Dermis microvascular lymphatic vessel endothelial cell (primary cell): ENCODE data around the gene KTI12. TPM values are rescaled to one million over a fixed set of nuclear protein-coding genes. Genes with fewer than 3 reads are reported as not detected.
"Not testable (repeated sequence)": the region's sequence is repeated elsewhere in the genome, so short reads cannot be mapped to it uniquely, and the experiment has no call there.

Experiments used
- DNase-seq, 2 donors: peaks; one replicate each; pipeline versions ENCODE4 v3.0.0 to v3.0.0-alpha.2; 2010; ENCODE audit warnings: low read depth in 2 of 2
- total RNA-seq: library from RNA; depleted of rRNA; stranded (reverse); fragments of >200 nt; gene quantifications from 2 replicates; pipeline ENCODE4 v1.2.1, GENCODE V29; 2014

KTI12 gene
- total RNA-seq, 1 donor from 2014 or later: 8.3 TPM

DNA sequence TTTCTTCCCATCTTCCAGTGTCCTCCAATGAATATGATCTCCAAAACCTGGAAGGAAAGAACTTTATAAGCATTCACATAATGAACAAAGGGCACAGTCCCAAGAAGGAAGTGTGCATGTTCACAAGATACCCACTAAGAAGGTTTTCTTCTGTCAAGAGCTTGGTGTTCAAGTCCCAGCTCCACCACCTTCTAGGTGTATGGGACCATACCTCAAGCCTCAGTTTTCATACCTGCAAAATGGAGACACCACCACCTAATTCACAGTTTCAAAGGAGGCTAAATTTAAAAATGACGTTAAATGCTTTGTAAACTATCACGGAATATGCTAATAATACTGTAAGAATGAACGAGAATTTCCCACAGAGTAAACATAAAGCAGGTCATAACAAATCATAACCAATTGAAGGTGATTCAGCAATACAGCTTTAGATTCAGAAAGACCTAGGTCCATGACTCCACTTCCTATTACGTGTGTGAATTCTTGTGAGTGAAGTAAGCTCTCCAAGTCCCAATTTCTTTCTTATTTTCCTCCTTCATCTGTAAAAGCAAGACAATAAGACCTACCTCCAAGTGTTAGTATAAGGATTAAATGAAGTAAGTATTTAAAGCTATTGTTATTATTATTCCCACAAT lies 8.1 kb upstream of the KTI12 start:
- peak in 1 of 2 donors; percentile 4 for DNase-seq

DNA sequence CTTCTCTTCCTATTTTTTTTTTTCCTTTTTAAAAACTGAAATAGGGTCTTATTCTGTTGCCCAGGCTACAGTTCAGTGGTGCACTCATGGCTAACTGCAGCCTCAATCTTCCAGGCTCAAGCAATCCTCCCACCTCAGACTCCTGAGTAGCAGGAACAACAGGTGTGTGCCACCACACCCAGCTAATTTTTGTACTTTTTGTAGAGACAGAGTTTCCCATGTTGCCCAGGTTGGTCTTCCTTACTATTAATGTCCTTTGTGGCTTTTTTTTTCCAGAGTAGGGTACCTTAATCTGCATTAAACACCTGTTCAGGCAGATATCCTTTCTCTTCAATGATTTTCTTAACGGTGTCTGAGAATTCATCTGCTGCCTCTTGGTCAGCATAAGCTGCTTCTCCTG lies 4.3 kb upstream of the KTI12 start:
- DNase-seq: no peak

DNA sequence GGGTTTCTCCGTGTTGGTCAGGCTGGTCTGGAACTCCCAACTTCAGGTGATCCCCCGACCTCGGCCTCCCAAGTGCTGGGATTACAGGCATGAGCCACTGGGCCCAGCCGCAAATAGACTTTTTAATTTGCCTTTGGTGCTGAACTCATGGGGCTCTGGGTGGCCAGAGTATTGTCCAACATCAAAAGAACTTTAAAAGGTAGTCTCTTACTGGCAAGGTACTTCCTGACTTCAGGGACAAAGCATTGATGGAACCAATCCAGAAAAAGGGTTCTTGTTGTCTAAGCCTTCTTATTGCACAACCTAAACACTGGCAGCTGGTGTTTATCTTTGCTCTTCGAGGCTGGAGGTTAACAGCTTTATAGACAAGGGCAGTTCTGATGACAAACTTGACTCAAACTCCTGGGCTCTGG lies 3.8 kb upstream of the KTI12 start:
- no peak for DNase-seq

DNA sequence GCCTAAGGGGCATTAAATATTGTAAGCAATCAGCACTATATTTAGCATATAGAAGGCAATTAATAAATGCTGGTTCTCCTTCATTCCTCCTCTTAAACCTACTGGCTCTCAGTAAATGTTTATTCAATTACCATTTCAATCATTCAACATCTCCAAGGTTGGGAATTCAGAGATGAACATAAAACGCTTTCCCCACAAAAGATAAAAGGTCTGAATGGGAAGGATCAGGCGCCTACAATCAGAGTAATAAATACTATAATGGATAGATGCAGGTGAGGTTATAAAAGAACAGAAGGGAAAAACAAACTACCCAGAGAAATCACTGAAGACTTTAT lies 407 bp upstream of the KTI12 start:
- DNase-seq: no peak

DNA sequence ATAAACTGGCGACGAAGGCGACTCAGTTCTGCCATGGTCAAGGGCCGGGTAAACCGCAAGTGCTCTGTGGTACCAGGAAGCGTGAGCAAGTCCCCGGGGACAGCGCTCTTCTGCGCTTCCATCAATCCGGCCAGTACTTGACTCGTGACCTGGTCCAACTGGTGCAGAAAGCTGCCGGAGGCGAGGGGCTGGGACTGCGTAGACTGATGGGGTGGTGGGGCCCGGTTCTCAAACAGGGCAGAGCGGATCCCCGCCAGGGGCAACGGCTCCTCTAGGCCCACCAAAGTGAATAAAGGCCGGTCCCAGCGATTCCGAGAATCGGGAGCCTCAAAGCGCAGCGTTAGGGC lies 852 bp downstream of the KTI12 start:
- DNase-seq: peak in 1 of 2 donors; percentile 70

DNA sequence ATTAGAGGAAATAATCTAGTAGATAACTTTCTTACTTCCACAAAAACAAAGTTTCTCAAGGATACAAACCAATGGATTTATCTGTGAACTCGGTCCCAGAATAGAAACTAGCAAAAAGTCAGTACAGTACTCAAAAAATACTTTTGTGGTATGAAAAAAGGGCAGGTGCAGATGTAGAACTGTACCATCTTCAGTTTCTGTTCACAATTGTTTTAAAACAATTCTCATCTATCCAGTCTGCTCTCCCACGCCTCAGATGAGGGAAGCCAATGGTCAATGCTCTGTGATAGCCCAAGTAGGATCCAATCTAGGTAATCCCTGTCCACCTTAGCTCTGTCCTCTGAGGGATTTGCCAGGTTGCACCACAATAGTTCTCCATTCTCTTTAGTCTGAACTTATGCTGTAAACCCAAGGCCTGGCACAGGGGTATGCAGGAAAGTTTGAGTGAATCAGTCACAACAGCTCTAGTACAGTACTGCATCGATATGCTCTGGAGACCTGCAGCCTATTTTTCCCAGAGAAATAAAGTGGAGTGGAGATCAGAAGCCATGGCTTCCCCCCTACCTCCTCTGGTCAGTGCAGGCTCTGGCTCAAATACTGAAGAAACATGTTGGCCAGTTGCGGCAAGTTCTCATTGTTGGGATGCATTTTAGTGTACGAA lies 1.4 kb downstream of the KTI12 start:
- no peak for DNase-seq

DNA sequence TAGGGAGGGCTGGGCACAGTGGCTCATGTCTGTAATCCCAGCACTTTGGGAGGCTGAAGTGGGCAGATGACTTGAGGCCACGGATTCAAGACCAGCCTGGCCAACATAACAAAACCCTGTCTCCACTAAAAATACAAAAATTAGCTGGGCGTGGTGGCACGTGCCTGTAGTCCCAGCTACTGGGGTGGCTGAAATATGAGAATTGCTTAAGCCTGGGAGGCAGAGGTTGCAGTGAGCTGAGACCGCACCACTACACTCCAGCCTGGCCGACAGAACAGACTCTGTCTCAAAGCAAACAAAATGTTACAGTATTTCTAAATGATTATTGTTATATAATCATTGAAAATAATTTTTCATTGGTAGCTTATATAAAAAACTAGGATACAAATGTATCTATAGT lies 4.8 kb downstream of the KTI12 start:
- not testable (repeated sequence) for DNase-seq

DNA sequence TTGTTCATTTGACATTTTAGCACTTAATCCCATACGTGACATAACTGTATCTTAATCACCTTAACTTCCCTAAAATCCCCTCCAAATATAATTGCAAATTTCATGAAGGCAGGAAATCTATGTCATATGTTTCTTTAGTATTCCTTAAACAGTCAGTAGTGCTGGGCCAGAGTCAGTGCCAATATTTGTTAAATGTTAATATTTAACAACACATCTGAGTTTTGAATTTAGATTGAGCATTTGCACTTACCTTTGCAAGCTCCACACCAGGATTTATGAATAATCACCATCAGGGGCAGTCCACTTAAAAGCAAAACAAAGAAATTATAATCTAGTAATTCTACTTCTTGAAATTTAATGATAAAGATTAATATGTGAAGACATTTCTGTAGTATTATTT lies 5.3 kb downstream of the KTI12 start:
- DNase-seq: no peak

DNA sequence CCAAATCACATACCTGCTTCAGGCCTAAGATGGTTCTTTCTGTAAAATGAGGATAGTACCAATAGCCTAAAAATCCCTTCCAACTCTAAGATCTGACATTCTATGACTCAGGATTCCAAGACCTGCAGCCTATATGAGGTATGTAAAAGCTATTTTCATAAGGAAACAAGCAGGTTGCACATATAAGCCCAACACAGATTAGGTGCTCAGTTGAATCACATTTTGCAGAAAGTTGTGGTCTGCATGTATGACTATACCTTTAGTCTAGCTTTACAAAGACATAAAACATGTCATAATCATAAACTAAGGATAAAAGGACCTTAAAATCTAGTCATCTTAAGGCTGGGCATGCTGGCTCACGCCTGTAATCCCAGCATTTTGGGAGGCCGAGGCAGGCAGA lies 7.3 kb downstream of the KTI12 start:
- DNase-seq: no peak

DNA sequence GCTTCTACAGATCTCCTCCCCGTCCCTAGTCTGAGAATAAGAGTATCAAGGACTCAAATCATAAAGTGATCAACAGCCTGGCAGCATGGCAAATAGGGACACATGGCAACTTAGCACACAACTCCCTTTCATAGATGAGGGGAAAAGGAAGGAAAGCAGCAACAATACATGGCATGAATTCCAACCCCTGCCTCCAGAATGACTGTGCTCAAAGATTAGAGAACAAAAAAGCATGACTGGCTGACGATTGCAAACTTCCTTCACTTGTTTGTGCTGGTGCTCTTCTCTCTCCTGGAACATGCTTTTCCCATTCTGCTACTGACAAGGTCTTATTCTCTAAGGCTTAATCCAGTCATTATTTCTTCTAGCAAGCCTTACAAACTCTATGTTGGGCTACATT lies 11.5 kb downstream of the KTI12 start:
- DNase-seq: peak; percentile 67 to 83

DNA sequence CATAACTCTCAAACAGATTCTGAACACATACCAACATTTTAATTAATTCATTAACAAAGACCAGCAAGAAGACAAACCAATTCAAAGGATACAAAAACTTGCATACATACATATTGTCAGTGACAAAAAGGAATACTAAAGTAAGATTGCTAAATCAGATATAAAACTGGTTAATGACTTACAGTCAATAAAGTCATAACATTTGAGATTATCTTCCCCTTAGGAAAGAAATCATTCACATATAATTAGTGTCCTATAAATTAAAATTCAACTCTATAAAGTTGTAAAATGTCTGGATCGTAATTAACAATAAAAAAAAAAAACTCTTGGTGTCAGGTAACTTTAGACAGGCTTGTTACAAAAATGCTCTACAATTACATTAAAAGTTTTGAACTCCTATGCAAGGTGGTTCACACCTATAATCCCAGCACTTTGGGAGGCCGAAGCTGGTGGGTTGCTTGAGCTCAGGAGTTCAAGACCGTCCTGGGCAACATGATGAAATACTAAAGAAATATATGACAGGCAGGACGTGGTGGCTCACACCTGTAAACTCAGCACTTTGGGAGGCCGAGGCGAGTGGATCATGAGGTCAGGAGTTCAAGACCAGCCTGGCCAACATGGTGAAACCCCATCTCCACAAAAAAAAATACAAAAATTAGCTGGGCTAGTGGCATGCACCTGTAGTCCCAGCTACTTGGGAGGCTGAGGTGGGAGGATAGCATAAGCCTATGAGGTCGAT lies 25.4 kb downstream of the KTI12 start:
- DNase-seq: no peak

DNA sequence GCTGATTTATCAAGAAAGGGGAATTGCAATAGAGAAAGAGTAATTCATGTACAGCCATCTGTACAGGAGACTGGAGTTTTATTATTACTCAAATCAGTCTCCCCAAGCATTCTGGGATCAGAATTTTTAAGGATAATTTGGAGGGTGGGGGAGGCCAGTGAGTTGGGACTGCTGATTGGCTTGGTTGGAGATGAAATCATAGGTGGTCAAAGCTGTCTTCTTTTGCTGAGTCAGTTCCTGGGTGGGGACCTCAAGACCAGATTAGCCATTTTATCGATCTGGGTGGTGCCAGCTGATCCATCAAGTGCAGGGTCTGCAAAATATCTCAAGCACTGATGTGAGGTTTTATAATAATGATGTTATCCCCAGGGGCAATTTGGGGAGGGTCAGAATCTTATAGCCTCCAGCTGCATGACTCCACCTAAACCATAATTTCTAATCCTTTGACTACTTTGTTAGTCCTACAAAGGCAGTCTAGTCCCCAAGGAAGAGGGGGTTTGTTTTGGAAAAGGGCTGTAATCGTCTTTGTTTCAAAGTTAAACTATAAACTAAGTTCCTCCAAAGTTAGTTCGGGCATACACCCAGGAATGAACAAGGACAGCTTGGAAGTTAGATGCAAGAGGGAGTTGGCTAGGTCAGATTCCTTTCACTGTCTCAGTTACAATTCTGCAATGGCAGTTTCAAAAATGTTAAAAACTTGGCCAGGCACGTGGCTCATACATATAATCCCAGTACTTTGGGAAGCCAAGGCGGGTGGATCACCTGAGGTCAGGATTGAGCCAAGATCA lies 26.2 kb downstream of the KTI12 start:
- no peak for DNase-seq

DNA sequence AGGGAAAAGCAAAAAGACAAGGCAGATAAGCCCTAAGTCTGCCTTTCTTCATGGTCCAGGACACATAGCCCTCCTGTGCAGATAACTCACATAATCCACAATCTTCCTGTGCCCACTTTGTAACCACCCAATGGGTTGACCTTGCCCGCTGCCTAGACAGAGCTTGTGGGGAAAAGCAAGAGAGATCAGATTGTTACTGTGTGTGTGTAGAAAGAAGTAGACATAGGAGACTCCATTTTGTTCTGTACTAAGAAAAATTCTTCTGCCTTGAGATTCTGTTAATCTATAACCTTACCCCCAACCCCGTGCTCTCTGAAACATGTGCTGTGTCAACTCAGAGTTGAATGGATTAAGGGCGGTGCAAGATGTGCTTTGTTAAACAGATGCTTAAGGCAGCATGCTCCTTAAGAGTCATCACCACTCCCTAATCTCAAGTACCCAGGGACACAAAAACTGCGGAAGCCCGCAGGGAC lies 27.5 kb downstream of the KTI12 start:
- not testable (repeated sequence) for DNase-seq

DNA sequence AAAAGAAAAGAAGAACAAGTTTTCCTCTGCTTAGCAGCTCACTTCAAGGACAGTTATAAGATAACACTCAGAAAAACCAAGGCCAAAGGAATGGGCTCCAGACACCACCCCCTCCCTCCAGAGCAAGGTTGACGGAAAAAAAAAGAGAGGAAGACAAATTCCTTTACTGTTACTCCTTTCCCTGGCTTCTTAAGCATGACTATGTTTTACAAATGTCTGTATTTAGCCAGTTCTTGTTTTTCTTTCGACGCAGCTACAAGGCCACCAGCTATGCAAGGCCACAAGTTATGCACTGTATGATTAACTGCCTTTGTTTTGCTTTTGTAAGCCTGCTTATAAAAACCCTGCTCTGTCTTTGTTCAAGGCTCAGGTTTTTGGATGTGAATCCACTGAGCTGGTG lies 28.1 kb downstream of the KTI12 start:
- not testable (repeated sequence) for DNase-seq

DNA sequence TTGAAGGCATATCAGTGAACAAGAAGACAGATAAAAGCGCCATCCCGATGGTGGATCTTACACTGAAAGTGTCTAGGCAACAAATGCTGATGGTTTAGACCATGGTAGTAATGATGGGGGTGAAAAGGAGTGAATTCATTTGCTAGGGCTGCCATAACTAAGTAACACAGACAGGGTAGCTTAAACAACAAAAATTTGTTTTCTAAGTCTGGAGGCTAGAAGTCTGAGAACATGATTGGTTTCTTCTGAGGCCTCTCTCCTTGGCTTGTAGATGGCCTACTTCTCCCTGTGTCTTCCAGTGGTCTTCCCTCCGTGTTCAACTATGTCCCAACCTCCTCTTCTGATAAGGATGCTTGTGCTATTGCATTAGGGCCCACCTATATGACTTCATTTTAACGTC lies 29.7 kb downstream of the KTI12 start:
- DNase-seq: no peak

DNA sequence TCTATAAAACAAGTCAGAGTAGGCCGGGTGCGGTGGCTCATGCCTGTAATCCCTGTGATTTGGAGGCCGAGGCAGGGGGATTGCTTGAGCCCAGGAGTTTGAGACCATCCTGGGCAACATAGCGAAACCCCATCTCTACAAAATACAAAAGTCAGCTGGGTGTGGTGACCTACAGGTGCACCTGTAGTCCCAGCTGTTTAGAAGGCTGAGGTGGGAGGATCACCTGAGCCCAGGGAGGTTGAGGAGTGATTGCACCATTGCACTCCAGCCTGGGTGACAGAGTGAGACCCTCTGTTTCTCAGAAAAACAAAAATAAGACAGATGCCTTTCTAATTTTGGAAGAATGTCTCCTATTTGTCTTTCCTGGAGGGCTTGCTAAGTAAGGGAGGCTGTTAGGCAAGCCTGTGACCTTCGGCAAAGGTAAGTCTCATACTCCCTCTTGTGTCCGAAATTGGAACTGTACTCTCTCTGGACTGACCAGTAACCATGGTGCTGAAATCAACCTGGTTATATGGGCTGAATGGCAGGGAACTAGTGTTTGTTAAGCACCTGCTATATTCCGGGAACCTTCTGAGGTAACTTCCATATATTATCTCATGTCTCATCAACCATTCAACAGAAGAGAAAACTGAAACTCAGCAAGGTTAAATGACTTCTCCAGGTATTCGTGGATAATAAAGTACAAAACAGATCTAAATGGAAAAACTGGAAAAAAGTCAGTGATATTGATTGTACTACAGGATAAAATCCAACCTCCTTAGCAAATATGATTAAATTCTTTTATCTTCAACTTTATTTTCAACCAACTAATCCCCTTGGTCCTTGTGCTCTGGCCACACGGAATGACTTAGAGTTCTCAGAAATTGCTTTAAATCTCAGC lies 31.3 kb downstream of the KTI12 start:
- peak; percentile 87 to 92 for DNase-seq

DNA sequence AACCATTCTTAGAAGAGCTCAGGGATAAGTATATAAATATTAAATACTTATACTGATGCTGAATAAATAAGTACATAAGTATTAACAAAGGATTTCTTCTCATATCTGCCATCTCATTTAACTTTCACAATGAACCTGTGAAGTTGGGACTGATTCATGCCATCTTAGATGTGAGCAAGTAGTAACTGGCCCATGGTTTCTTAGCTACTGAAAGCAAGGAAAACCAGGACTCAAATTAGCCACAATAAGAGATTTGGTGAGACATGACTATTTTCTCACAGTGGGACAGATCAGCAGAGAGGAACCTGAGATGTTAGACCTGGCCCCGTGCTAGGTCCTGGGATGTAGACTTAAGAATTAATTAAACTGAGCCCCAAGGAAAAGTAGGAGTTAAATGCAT lies 34.9 kb downstream of the KTI12 start:
- no peak for DNase-seq

DNA sequence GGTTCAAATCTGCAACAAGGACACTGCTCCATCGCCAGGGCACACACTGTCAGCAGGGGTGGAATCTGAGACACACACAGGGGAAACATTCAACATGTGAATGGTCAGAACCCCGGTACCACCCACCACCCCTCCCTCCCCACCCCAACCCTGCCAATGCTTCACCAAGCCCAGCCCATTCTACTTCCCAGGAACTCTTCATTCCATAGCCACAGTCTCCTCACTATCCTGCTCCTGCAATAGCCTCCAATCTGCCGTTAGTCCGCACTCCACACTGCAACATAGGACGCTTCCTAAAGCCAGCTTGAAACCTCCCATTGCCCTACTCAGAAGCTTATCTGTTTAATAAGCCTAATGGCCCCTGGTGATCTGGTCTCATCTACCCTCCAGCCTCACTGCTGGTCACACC lies 35.6 kb downstream of the KTI12 start:
- DNase-seq: no peak

DNA sequence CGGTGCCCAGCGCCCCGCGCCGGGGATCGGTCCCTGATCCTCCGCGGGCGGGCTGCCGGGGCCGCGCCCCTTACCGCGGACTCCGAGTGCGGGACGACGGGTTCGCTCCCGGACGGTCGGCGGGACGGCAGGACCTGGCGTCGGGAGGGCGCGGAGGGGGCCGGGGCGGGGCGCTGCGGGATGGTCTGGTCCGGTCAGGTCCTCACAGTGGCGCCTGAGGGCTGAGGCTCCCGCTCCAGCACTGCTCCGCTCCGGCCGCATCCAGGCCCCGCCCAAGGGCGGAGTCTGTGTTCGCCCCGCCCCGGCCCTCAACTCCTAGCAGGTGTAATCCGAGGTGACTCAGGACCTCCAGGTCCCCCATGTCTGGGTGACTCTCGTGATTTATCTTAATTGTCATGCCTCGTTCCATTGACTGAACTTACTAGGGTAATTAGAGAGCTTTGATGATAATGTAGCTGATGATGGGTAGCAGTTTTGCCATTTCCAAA lies 43.1 kb downstream of the KTI12 start, which contains the start of gene RAB3B:
TSS of gene RAB3B (minus strand) at position 223 of the 488 bp plus-strand sequence. CDS start 13,583 bp downstream, outside the sequence.
- DNase-seq: peak; percentile 7 to 74

DNA sequence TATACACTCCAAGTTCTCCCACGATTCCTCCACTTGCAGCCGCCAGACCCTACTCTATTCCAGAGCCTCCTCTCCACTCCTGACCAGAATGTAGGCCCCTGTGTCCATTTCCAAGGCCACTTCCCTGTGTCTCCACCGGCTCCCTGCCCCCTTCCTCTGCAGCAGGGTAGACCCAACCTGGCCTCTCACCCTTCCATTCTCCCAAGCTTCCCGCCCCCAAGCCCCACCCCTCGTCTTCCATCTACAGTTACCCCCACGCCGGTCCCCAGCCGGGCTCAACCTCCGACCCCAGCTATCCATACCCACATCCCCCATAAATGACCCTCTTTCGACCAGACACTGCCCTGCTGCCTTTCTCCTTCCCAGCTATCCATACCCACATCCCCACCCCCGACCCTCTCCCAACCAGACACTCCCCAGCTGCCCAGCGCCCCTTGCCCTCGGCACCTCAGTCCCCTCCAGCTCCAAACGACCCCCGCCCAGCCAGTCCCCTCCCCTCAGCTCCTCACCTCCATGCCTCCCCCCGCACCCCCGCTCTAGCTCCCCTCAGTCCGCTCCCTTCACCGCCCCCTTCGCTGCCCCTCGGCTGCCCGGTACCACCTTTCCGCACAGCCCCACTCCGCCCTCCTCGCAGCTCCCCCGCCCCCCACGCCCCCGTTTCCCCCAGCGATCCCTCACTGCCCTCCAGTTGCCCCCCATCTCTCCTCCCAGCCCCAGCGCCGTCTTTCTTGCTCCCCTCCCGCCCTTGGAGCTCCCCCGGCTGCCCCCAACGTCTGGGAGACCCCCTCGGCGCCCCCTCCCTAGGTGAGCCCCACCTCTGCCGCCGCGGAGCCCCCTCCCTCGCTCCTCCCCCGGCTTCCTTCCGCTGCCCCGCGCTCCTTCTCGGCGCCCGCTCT lies 43.8 kb downstream of the KTI12 start:
- DNase-seq: no peak
